ENCODE measurements around the gene MACROD2.
A peak's percentile ranks its signal among the peaks of the same experiment; 100 is the strongest.

Gene MACROD2

DNA sequence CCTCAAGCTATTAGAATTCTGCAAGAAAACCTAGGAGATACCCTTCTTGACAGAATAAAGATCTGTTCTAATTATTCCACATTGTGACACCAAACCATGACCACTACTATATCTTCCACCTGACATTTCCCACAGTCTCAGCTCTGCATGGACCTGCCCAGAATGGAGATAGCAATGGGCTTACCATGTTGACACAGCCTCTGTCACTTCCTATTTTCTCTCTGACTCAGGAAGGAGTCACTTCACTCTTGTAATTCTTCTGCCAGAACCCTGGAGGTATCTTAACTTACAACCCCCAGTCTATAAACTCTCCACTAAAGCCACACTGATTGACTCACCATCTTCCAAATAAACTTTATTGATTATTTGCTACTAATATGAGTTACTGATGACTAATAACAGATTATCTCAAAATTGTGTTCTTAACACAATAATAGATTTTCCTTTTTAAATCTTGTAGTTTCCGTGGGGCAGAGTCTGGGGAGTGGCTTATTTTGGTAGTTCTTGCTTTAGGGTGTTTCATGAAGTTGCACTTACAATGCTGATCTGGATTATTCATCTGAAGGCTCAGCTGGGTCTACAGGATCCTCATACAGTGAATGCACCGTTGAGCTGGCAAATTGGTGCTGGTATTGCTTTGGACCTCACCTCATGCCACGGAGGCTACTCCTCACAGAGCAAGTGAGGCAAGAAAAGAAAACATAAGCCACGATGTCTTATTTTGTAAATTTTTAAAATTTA, 1708.0 kb downstream of the MACROD2 start:
- TF ChIP-seq, protein P1, sequence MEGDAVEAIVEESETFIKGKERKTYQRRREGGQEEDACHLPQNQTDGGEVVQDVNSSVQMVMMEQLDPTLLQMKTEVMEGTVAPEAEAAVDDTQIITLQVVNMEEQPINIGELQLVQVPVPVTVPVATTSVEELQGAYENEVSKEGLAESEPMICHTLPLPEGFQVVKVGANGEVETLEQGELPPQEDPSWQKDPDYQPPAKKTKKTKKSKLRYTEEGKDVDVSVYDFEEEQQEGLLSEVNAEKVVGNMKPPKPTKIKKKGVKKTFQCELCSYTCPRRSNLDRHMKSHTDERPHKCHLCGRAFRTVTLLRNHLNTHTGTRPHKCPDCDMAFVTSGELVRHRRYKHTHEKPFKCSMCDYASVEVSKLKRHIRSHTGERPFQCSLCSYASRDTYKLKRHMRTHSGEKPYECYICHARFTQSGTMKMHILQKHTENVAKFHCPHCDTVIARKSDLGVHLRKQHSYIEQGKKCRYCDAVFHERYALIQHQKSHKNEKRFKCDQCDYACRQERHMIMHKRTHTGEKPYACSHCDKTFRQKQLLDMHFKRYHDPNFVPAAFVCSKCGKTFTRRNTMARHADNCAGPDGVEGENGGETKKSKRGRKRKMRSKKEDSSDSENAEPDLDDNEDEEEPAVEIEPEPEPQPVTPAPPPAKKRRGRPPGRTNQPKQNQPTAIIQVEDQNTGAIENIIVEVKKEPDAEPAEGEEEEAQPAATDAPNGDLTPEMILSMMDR (conservative IDR thresholded peaks at IDR 0.05): no peak
- no peak for TF ChIP-seq ZFX (IDR thresholded peaks at IDR 0.05)
- H3K27ac ChIP-seq: no peak overlapping the region

DNA sequence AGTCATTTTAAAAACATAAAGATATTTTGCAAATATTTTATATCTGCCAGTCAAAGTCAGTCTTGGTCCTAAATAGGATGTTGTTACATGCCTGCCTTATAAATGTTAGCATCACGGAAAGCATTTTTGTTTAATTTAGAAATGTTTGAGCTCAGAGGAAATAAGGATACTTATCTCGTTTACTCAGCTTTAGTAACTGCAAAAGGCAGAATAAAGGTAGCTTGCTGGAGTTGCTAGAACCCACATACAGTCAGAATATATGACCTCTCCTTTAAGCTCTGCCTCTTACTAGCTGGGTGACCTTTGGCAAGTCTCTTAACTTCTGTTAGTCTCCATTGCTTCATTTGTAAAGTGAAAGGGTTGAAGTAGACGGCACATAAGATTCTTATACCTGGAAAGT, 1710.7 kb downstream of the MACROD2 start:
- TF ChIP-seq, protein P1 (conservative IDR thresholded peaks at IDR 0.05): no peak
- no peak for TF ChIP-seq ZFX (IDR thresholded peaks at IDR 0.05)
- H3K27ac ChIP-seq: no peak overlapping the region

GRCh38 chr20:15706719-15707118, 1711.4 kb downstream of the MACROD2 start:
- no peak for TF ChIP-seq ZFX (IDR thresholded peaks at IDR 0.05)
- TF ChIP-seq, protein P1 (conservative IDR thresholded peaks at IDR 0.05): no peak
- H3K27ac ChIP-seq: no peak overlapping the region

DNA sequence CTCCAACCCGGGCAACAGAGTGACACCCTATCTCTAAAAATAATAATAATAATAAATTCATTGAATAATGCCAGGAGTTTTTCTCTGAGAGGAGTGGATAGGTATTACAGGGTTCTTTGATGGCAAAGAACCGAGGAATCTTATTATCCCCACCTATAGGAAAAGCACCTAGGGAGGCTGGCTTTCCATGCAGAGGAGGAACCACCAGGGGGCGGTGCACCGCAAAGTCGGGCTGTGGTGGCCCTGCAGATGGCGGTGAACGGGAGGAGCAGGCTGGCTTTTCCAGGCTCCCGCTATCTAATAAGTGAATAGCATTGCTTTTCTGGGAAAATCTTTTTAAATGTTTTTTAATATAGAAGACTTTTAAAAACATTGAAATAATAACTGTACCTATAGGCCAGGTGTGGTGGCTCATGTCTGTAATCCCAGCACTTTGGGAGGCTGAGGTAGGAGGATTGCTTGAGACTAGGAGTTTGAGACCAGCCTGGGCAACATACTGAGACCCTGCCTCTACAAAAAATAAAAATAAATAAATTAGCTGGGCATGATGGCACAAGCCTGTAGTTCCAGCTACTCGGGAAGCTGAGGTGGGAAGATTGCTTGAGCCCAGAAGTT, 1713.8 kb downstream of the MACROD2 start:
- TF ChIP-seq ZFX (IDR thresholded peaks at IDR 0.05): no peak
- TF ChIP-seq, protein P1 (conservative IDR thresholded peaks at IDR 0.05): peak; percentile 83
- no peak overlapping the region for H3K27ac ChIP-seq

GRCh38 chr20:15710636-15711035, 1715.3 kb downstream of the MACROD2 start:
- TF ChIP-seq, protein P1 (conservative IDR thresholded peaks at IDR 0.05): no peak
- no peak for TF ChIP-seq ZFX (IDR thresholded peaks at IDR 0.05)
- no peak overlapping the region for H3K27ac ChIP-seq

DNA sequence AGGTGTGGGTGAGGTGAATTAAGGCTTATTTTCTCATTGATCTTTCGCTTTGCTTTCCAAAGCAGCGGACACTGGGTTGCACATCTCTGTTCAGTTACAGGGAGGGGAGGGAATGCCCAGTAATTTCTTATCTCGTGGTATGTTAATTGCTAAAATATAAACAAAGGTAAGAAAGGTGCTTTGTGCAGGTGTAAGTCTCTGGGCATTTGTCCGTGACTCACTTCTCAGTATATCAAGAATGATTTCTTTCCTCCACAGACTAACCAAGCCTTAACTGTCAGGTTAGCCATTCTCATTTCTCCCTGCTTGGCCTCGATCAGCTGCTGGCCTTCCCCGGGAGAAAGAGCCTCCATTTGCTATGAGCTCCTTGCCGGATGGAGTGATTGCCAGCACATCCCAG, 1715.9 kb downstream of the MACROD2 start:
- no peak overlapping the region for H3K27ac ChIP-seq
- TF ChIP-seq, protein P1 (conservative IDR thresholded peaks at IDR 0.05): no peak
- no peak for TF ChIP-seq ZFX (IDR thresholded peaks at IDR 0.05)

DNA sequence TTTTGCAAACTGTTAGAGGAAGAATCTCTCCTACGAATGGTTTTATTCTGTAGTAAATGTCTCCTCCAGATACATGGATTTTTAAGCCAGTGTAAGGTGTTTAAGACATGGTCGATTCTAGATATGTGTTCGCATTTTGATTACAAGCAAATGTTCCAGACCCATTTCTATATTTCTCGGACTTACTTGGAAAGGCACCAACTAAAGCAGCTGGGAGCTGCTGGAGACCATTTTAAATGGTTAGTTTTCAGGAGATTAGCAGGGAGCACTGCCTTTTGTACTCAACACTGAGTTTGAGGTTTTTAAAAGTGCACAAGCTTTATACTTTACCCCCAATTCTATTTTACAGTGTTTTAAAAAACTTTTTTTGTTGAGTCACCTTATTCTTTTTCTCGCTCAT, 1720.9 kb downstream of the MACROD2 start:
- no peak overlapping the region for H3K27ac ChIP-seq
- no peak for TF ChIP-seq ZFX (IDR thresholded peaks at IDR 0.05)
- TF ChIP-seq, protein P1 (conservative IDR thresholded peaks at IDR 0.05): no peak
